Measurements from ENCODE around the gene USE1. TPM values are rescaled to one million over a fixed set of nuclear protein-coding genes. Genes with fewer than 3 reads are reported as not detected.

Gene USE1
- total and polyA plus RNA-seq, 8 donors: 23.1 to 40.9 (median 31.6) TPM

GRCh38 chr19:17242431-17243208, 27.5 kb downstream of the USE1 start:
- H3K4me1 ChIP-seq: peaks cover 15 to 34% of the 10 kb centered on the region in 2 donors

GRCh38 chr19:17243211-17243829, 28.2 kb downstream of the USE1 start:
- peak overlapping the region; percentile 70 to 72 for H3K27ac ChIP-seq
- H3K27me3 ChIP-seq: peaks cover 0 to 17% of the 10 kb centered on the region in 2 donors
- ATAC-seq (no peak), DNase-seq (no peak)
- peak overlapping the region; percentile 65 to 72 for H3K4me3 ChIP-seq
- no peaks in the 10 kb centered on the region for H3K9me3 ChIP-seq
- peaks cover 20 to 38% of the 10 kb centered on the region in 2 donors for H3K4me1 ChIP-seq
- intact Hi-C loops (cut with DNase I): no loop called here
- peaks cover 0 to 8% of the 10 kb centered on the region in 2 donors for H3K36me3 ChIP-seq
- no peak for TF ChIP-seq CTCF (IDR thresholded peaks at IDR 0.05)

More at GRCh38 chr19:17242431-17243208, 27.5 kb downstream of the USE1 start:
- Histone ChIP-seq H3K27me3 (peaks cover 0 to 17% of the 10 kb centered on the region in 2 donors), H3K27ac (peak overlapping the region in 1 of 2 donors; percentile 70), H3K36me3 (peaks cover 0 to 11% of the 10 kb centered on the region in 2 donors), H3K4me3 (peak overlapping the region in 1 of 2 donors; percentile 72), H3K9me3 (no peaks in the 10 kb centered on the region)
- ATAC-seq (no peak), DNase-seq (no peak)
- intact Hi-C loops (cut with DNase I): no loop called here
- no peak for TF ChIP-seq CTCF (IDR thresholded peaks at IDR 0.05)

DNA sequence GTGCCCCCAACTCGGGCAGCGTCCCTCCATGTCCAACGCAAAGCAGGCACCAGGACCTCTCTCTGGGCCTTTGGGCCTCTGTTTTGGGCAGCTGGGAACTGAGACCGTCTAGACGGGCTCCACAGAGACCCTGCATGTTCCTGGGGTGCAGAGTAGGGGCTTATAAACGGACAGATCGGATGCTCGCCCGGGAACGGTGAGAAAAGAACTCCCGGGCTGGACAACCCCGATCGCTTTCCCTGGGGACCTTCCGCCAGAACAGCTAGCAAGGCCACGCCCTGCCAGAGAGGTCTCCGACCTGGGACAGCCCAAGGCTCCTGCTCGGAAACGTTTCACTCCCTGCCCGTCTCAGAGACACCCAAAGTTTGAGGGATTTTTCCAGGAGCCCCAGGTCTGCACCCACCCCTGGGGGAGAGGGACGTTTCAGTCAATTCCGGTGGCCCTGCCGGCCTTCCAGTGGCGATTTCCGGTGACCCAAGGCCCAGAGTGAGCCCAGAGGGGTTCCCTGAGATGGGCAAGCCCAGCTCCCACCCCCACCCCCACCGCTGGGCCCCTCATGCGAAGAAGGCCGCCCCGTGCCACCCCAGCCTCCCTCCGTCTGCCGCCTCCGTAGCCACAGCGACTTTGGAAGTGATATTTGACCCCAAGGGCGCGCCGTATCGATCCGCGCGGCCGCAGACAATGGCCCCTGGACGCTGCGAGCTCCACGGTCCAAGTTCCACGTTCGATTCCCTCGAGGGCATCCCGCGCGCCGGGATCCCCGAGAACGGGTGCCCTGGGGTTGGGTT, 28.9 kb downstream of the USE1 start:
- peaks cover 22 to 38% of the 10 kb centered on the region in 2 donors for H3K4me1 ChIP-seq
- no peaks in the 10 kb centered on the region for H3K9me3 ChIP-seq
- no peak for TF ChIP-seq CTCF (IDR thresholded peaks at IDR 0.05)
- peaks cover 0 to 17% of the 10 kb centered on the region in 2 donors for H3K27me3 ChIP-seq
- peak overlapping the region; percentile 65 to 72 for H3K4me3 ChIP-seq
- peaks cover 0 to 4% of the 10 kb centered on the region in 2 donors for H3K36me3 ChIP-seq
- peak in 1 of 4 donors; percentile 52 for DNase-seq
- peak overlapping the region; percentile 70 to 72 for H3K27ac ChIP-seq
- intact Hi-C loops (cut with DNase I): no loop called here
- ATAC-seq: peak; percentile 36

DNA sequence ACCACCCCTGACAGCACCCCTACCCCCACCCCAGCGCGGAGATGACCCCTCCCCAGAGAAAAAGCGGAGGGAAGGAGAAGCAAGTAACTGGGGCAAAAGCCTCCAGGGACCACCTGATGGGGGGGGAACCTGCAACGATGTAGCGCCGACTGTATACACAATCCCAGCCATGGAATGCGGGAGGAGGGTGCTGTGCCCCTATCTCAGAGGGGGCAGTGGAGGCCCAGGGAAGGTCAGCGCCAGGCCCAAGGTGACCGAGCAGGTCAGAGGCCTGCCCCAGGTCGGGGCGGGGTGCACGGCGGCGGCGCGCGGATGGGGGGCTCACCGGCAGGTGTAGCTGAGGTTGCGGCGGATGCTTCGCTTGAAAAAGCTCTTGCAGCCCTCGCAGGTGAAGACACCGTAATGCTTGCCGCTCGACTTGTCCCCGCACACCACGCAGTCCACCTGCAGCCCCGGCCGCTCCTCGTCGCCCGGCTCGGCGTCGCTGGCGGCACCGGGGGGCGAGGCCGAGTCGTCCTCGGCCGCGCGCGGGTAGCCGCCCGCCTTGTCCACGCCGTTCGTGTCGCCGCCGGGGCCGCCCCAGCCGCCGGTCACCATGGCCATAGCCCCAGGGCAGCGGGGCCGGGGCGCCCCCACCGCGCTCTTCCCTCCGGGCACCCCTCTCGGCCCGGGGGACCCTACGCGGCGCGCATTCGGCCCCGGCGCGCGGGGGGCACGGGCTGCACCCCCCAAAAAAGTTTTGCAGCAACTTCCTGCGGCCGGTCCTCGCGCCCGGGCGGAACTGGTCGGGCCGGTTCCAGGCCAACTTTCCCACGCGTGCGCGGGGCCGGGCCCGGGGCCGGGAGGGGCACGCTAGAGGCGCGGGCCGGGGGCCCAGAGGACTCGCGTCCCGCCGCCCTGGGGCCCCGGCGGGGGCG, 29.7 kb downstream of the USE1 start:
- no peaks in the 10 kb centered on the region for H3K9me3 ChIP-seq
- TF ChIP-seq CTCF (IDR thresholded peaks at IDR 0.05): no peak
- peak in 3 of 4 donors; percentile 27 to 89 (median 50) for DNase-seq
- intact Hi-C loops (cut with DNase I): no loop called here
- H3K36me3 ChIP-seq: peaks cover 0 to 4% of the 10 kb centered on the region in 2 donors
- peaks cover 22 to 38% of the 10 kb centered on the region in 2 donors for H3K4me1 ChIP-seq
- H3K27ac ChIP-seq: peak overlapping the region; percentile 70 to 72
- H3K27me3 ChIP-seq: peaks cover 0 to 17% of the 10 kb centered on the region in 2 donors
- no peak for ATAC-seq
- peak overlapping the region; percentile 65 to 72 for H3K4me3 ChIP-seq

Data from left lung (tissue), 10 donors.